K562 (cell line): ENCODE measurements around the gene ACKR2. TPM values are rescaled to one million over a fixed set of nuclear protein-coding genes. Genes with fewer than 3 reads are reported as not detected.

Experiments used
- HLTF ChIP-seq: fragments of 450-650 bp; IDR thresholded peaks from 2 replicates; pipeline ENCODE4 v1.6.1; 2016
- NBN ChIP-seq: fragments of 450-650 bp; IDR thresholded peaks from 2 replicates; pipeline ENCODE4 v1.6.1; 2016; ENCODE audit warnings: low read depth, mild to moderate bottlenecking
- NEUROD1 ChIP-seq: fragments of 150-350 bp; IDR thresholded peaks from 2 replicates; pipeline ENCODE4 v1.6.1; 2014; ENCODE audit warnings: borderline replicate concordance, low read length, low read depth; ENCODE audit not compliant: partially characterized antibody
- NR2C1 ChIP-seq, 2 experiments: fragments of 450-650 bp; IDR thresholded peaks; 2 replicates each; pipeline ENCODE4 v1.6.1; 2017; ENCODE audit warnings: mild to moderate bottlenecking in 2 of 2, antibody characterized with exemption in 1 of 2, inconsistent platforms in 1 of 2, missing compliant biosample characterization in 1 of 2, missing genetic modification characterization in 1 of 2
- RCOR1 ChIP-seq, 2 experiments: IDR thresholded peaks; 2 replicates each; pipeline ENCODE4 v1.6.1; 2012; ENCODE audit warnings: low read depth in 2 of 2, low read length in 2 of 2, borderline replicate concordance in 1 of 2, improper control_type of control experiment in 1 of 2
- SMAD2 ChIP-seq: fragments of 150-350 bp; IDR thresholded peaks from 2 replicates; pipeline ENCODE4 v1.6.1; 2014; ENCODE audit warnings: low read depth, mild to moderate bottlenecking, low read length
- SREBF1 ChIP-seq: fragments of 150-350 bp; IDR thresholded peaks from 2 replicates; pipeline ENCODE4 v1.6.1; 2014; ENCODE audit warnings: antibody characterized with exemption, low read depth, low read length, borderline replicate concordance
- TRIM24 ChIP-seq, 2 experiments: fragments of 450-650 bp; IDR thresholded peaks; 2 replicates each; pipeline ENCODE4 v1.6.1; 2016
- TRIM28 ChIP-seq: fragments of 450-650 bp; IDR thresholded peaks from 2 replicates; pipeline ENCODE4 v1.6.1; 2017
- ZNF23 ChIP-seq: fragments of 250-450 bp; sonication (Bioruptor Pico); IDR thresholded peaks from 2 replicates; pipeline ENCODE4 v1.4.0; 2020; ENCODE audit warnings: mild to moderate bottlenecking
- ZNF507 ChIP-seq: conservative IDR thresholded peaks from 2 replicates; pipeline ENCODE4 v1.6.1; 2017; ENCODE audit warnings: missing genetic modification characterization, missing compliant biosample characterization
- ZSCAN32 ChIP-seq: fragments of 450-650 bp; formaldehyde crosslinking; IDR thresholded peaks from 2 replicates; pipeline ENCODE4 v1.4.0; 2020; ENCODE audit warnings: mild to moderate bottlenecking, moderate library complexity
- polyA plus RNA-seq, 8 experiments: library from polyadenylated mRNA; depleted of rRNA in 4 of 8; stranded (reverse) in 5 of 8; unstranded in 3 of 8; fragments of >200 nt; fragmentation: Nextera tagmentation in 2 of 8; fragmentation: Illumina TruSeq in 1 of 8; extraction: Ambion mirVana in 2 of 8; extraction: Trizol in 1 of 8; gene quantifications; 2 replicates each; pipeline versions ENCODE4 v1.2.1 to v1.2.3, GENCODE V29; 2011 to 2014; ENCODE audit warnings: inconsistent platforms in 1 of 8, missing spikeins in 1 of 8
- total RNA-seq, 7 experiments: library from RNA; depleted of rRNA in 6 of 7; stranded (reverse); fragments of >200 nt in 6 of 7; fragmentation: Illumina TruSeq in 2 of 7; extraction: Trizol in 2 of 7; gene quantifications; 2 replicates each; pipeline versions ENCODE4 v1.2.1 to v1.2.3, GENCODE V29; 2011 to 2021; ENCODE audit warnings: low replicate concordance in 1 of 7
- TF ChIP-seq, protein P1 (sequence below): fragments of 250-450 bp; sonication (Bioruptor Pico); IDR thresholded peaks from 2 replicates; pipeline ENCODE4 v1.4.0; 2020; ENCODE audit warnings: mild to moderate bottlenecking, moderate library complexity, borderline replicate concordance
- TF ChIP-seq, protein P2 (sequence below): sonication (generic); formaldehyde crosslinking; IDR thresholded peaks from 2 replicates; pipeline ENCODE4 v1.8.0; 2022; ENCODE audit warnings: missing genetic modification reagents, mild to moderate bottlenecking, borderline replicate concordance
- TF ChIP-seq, protein P3 (sequence below), 2 experiments: fragments of 450-650 bp; formaldehyde crosslinking in 1 of 2; IDR thresholded peaks; 2 replicates each; pipeline versions ENCODE4 v1.4.0 to v1.6.1; 2014 to 2020; ENCODE audit warnings: mild to moderate bottlenecking in 2 of 2, borderline replicate concordance in 1 of 2, low read depth in 1 of 2
- TF ChIP-seq, protein P4 (sequence below): IDR thresholded peaks from 2 replicates; pipeline ENCODE4 v1.6.1; 2014; ENCODE audit warnings: antibody characterized with exemption

The ACKR2 gene
- total and polyA plus RNA-seq, 9 of the 15 experiments (the other 6 are each of a cell fraction or from before 2014, with no cell fraction given): 0.03 to 0.69 (median 0.25) TPM; not detected in 1

DNA sequence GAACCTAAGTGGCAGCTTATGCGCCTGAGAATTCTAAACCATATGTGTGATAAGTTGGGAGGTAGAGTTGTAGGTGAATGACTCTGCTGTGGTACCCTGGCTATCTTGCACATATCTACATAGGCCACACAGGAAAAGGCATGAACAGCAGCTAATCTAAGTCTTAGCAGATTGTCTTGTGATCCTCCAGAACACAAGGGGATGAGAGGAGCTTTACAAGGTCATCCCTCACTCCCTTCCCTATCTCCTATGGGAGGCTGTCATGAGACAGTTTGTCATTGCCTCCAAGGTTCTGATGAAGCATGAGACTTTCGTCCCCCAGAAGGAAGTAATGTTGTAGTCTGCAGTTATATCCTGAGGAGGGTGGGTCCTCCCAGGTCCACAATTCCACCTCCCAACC is 93.0 kb downstream of the ACKR2 start (continued):
- TF ChIP-seq, protein P1, sequence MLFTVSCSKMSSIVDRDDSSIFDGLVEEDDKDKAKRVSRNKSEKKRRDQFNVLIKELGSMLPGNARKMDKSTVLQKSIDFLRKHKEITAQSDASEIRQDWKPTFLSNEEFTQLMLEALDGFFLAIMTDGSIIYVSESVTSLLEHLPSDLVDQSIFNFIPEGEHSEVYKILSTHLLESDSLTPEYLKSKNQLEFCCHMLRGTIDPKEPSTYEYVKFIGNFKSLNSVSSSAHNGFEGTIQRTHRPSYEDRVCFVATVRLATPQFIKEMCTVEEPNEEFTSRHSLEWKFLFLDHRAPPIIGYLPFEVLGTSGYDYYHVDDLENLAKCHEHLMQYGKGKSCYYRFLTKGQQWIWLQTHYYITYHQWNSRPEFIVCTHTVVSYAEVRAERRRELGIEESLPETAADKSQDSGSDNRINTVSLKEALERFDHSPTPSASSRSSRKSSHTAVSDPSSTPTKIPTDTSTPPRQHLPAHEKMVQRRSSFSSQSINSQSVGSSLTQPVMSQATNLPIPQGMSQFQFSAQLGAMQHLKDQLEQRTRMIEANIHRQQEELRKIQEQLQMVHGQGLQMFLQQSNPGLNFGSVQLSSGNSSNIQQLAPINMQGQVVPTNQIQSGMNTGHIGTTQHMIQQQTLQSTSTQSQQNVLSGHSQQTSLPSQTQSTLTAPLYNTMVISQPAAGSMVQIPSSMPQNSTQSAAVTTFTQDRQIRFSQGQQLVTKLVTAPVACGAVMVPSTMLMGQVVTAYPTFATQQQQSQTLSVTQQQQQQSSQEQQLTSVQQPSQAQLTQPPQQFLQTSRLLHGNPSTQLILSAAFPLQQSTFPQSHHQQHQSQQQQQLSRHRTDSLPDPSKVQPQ (CRISPR knock-in tag): no peak
- TF ChIP-seq, protein P2, sequence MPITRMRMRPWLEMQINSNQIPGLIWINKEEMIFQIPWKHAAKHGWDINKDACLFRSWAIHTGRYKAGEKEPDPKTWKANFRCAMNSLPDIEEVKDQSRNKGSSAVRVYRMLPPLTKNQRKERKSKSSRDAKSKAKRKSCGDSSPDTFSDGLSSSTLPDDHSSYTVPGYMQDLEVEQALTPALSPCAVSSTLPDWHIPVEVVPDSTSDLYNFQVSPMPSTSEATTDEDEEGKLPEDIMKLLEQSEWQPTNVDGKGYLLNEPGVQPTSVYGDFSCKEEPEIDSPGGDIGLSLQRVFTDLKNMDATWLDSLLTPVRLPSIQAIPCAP (CRISPR knock-in tag): no peak
- no peak for TF ChIP-seq NEUROD1
- TF ChIP-seq ZNF23: no peak
- TF ChIP-seq HLTF: no peak
- TF ChIP-seq SREBF1: no peak
- TF ChIP-seq ZNF507 (tag): no peak
- TF ChIP-seq RCOR1 (IDR thresholded peaks at IDR 0.05; ENCODE audit: borderline replicate concordance in 1 of 2, low read depth in 2 of 2, low read length in 2 of 2): 0 out of 4 replicates have a peak, but pooled peaks of 1 of the 2 experiments have one; percentile 46
- TF ChIP-seq, protein P3, sequence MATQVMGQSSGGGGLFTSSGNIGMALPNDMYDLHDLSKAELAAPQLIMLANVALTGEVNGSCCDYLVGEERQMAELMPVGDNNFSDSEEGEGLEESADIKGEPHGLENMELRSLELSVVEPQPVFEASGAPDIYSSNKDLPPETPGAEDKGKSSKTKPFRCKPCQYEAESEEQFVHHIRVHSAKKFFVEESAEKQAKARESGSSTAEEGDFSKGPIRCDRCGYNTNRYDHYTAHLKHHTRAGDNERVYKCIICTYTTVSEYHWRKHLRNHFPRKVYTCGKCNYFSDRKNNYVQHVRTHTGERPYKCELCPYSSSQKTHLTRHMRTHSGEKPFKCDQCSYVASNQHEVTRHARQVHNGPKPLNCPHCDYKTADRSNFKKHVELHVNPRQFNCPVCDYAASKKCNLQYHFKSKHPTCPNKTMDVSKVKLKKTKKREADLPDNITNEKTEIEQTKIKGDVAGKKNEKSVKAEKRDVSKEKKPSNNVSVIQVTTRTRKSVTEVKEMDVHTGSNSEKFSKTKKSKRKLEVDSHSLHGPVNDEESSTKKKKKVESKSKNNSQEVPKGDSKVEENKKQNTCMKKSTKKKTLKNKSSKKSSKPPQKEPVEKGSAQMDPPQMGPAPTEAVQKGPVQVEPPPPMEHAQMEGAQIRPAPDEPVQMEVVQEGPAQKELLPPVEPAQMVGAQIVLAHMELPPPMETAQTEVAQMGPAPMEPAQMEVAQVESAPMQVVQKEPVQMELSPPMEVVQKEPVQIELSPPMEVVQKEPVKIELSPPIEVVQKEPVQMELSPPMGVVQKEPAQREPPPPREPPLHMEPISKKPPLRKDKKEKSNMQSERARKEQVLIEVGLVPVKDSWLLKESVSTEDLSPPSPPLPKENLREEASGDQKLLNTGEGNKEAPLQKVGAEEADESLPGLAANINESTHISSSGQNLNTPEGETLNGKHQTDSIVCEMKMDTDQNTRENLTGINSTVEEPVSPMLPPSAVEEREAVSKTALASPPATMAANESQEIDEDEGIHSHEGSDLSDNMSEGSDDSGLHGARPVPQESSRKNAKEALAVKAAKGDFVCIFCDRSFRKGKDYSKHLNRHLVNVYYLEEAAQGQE (IDR thresholded peaks at IDR 0.05; ENCODE audit: borderline replicate concordance): no peak
- TF ChIP-seq, protein P3 (CRISPR knock-in tag; IDR thresholded peaks at IDR 0.05; ENCODE audit: low read depth): 0 out of 2 replicates have a peak, but pooled peaks have one; percentile 20
- TF ChIP-seq, protein P4, sequence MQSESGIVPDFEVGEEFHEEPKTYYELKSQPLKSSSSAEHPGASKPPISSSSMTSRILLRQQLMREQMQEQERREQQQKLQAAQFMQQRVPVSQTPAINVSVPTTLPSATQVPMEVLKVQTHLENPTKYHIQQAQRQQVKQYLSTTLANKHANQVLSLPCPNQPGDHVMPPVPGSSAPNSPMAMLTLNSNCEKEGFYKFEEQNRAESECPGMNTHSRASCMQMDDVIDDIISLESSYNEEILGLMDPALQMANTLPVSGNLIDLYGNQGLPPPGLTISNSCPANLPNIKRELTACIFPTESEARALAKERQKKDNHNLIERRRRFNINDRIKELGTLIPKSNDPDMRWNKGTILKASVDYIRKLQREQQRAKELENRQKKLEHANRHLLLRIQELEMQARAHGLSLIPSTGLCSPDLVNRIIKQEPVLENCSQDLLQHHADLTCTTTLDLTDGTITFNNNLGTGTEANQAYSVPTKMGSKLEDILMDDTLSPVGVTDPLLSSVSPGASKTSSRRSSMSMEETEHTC: peak; percentile 53; the same call in 1 of the 2 replicates
- no peak for TF ChIP-seq ZSCAN32
- TF ChIP-seq TRIM24 (IDR thresholded peaks at IDR 0.05): peak in 1 of 2 experiments; percentile 32; a peak in 1 of 4 replicates
- no peak for TF ChIP-seq TRIM28
- TF ChIP-seq SMAD2: no peak
- no peak for TF ChIP-seq NBN
- no peak for TF ChIP-seq NR2C1 (IDR thresholded peaks at IDR 0.05)
- no peak for TF ChIP-seq NR2C1 (tag; IDR thresholded peaks at IDR 0.05)
